Muscle of leg (tissue), 9 donors: ENCODE data around the gene APCS. TPM values are rescaled to one million over a fixed set of nuclear protein-coding genes. Genes with fewer than 3 reads are reported as not detected.

Source experiments
- polyA plus RNA-seq, 8 donors: library from polyadenylated mRNA; unstranded; fragments of 120-200 nt; gene quantifications; one replicate each; pipeline versions ENCODE4 v1.2.1 to v1.2.3, GENCODE V29; 2013; ENCODE audit warnings: inconsistent platforms in 1 of 8, low replicate concordance in 1 of 8; ENCODE audit not compliant: insufficient read length in 8 of 8, insufficient read depth in 1 of 8
- total RNA-seq: library from RNA; stranded (reverse); fragments of 120-200 nt; gene quantifications from one replicate; pipeline ENCODE4 v1.2.4, GENCODE V29; 2013

APCS gene
- total and polyA plus RNA-seq, 9 donors: not detected

Other genes with a start within 250 kb of the APCS start
- not detected for gene OR10J4, start 155.6 kb upstream of the APCS start, total RNA-seq
- gene OR10J4, start 155.6 kb upstream of the APCS start, polyA plus RNA-seq: not detected
- gene OR10J1, start 148.1 kb upstream of the APCS start, total RNA-seq: not detected
- under 1 TPM in 4 of 8 donors, not detected in 4; 0.04 to 0.07 (median 0.05) TPM for gene OR10J1, start 148.1 kb upstream of the APCS start, polyA plus RNA-seq
- gene OR10J5, start 51.8 kb upstream of the APCS start, total RNA-seq: not detected
- gene OR10J5, start 51.8 kb upstream of the APCS start, polyA plus RNA-seq: not detected
- not detected for gene CRP, start 126.8 kb downstream of the APCS start, total RNA-seq
- not detected for gene CRP, start 126.8 kb downstream of the APCS start, polyA plus RNA-seq
- gene DUSP23, start 193.1 kb downstream of the APCS start, total RNA-seq: 12.1 TPM
- 1 to 10 TPM; 5.2 to 8.5 (median 7.8) TPM for gene DUSP23, start 193.1 kb downstream of the APCS start, polyA plus RNA-seq
- not detected for gene FCRL6, start 214.5 kb downstream of the APCS start, total RNA-seq
- under 1 TPM in 4 of 8 donors, not detected in 4; 0.08 to 0.17 (median 0.11) TPM for gene FCRL6, start 214.5 kb downstream of the APCS start, polyA plus RNA-seq
- gene SLAMF8, start 239.0 kb downstream of the APCS start, total RNA-seq: 0.27 TPM
- gene SLAMF8, start 239.0 kb downstream of the APCS start, polyA plus RNA-seq: 1 to 10 TPM in 1 of 8 donors, under 1 TPM in 7; 0.19 to 1.5 (median 0.46) TPM